PFSK-1 (cell line): ENCODE results near the gene MRPL27.

Experiments used
- FOXP2 ChIP-seq: optimal IDR thresholded peaks from 2 replicates; pipeline ENCODE3; 2011; ENCODE audit warnings: borderline replicate concordance, control low read depth, inconsistent platforms; ENCODE audit not compliant: insufficient read depth; ENCODE audit errors: extremely low read length, extremely low read depth
- POLR2AphosphoS5 ChIP-seq: IDR thresholded peaks from 2 replicates; pipeline ENCODE4 v1.6.1; 2012; ENCODE audit warnings: low read depth, mild to moderate bottlenecking, control low read depth, low read length, moderate library complexity
- REST ChIP-seq, 2 experiments: IDR thresholded peaks; 2 replicates each; pipeline versions ENCODE4 v1.6.1 to v1.8.0; 2011 to 2012; ENCODE audit warnings: low read depth in 2 of 2, low read length in 2 of 2, control low read depth in 1 of 2, inconsistent platforms in 1 of 2, mild to moderate bottlenecking in 1 of 2, moderate library complexity in 1 of 2; ENCODE audit not compliant: insufficient read depth in 1 of 2
- SIN3A ChIP-seq: IDR thresholded peaks from 2 replicates; pipeline ENCODE4 v1.6.1; 2012; ENCODE audit warnings: mild to moderate bottlenecking, low read length, moderate library complexity, borderline replicate concordance; ENCODE audit not compliant: insufficient read depth
- TAF1 ChIP-seq: IDR thresholded peaks from 2 replicates; pipeline ENCODE4 v1.6.1; 2012; ENCODE audit warnings: low read length, control low read depth, borderline replicate concordance; ENCODE audit not compliant: insufficient read depth

GRCh38 chr17:50331085-50331791, 41.7 kb downstream of the MRPL27 start:
- TF ChIP-seq POLR2AphosphoS5 = no peak
- no peak for TF ChIP-seq REST (IDR thresholded peaks at IDR 0.05; ENCODE audit: insufficient read depth in 1 of 2, low read depth in 2 of 2, low read length in 2 of 2)
- no peak for TF ChIP-seq TAF1
- TF ChIP-seq SIN3A = no peak
- no peak for TF ChIP-seq FOXP2
